ENCODE measurements around the gene TPRX1.
"Not testable (repeated sequence)": the region's sequence is repeated elsewhere in the genome, so short reads cannot be mapped to it uniquely, and the experiment has no call there.

Gene TPRX1

GRCh38 chr19:47767349-47767748, 37.0 kb downstream of the TPRX1 start:
- H3K27me3 ChIP-seq (replicated peaks; ENCODE audit: control insufficient read depth, insufficient read depth, low read length) = no peaks in the 10 kb centered on the region
- H3K36me3 ChIP-seq (ENCODE audit: control insufficient read depth, insufficient read depth, low read length) = no peaks in the 10 kb centered on the region
- TF ChIP-seq CTCF (IDR thresholded peaks at IDR 0.05; ENCODE audit: insufficient read depth, low read length, poor library complexity, severe bottlenecking) = no peak
- no peak overlapping the region for H3K4me3 ChIP-seq (replicated peaks; ENCODE audit: low read depth, low read length)
- DNase-seq (ENCODE audit: extremely low read depth, insufficient read length) = no peak

GRCh38 chr19:47766670-47767069, 37.7 kb downstream of the TPRX1 start:
- Histone ChIP-seq H3K27me3 (replicated peaks; ENCODE audit: control insufficient read depth, insufficient read depth, low read length) (no peaks in the 10 kb centered on the region), H3K4me3 (replicated peaks; ENCODE audit: low read depth, low read length) (no peak overlapping the region), H3K36me3 (ENCODE audit: control insufficient read depth, insufficient read depth, low read length) (no peaks in the 10 kb centered on the region)
- DNase-seq (ENCODE audit: extremely low read depth, insufficient read length) = no peak
- TF ChIP-seq CTCF (IDR thresholded peaks at IDR 0.05; ENCODE audit: insufficient read depth, low read length, poor library complexity, severe bottlenecking) = no peak

- TF ChIP-seq CTCF (IDR thresholded peaks at IDR 0.05; ENCODE audit: insufficient read depth, low read length, poor library complexity, severe bottlenecking) = no peak
- Histone ChIP-seq H3K4me3 (replicated peaks; ENCODE audit: low read depth, low read length) (no peak overlapping the region), H3K27me3 (replicated peaks; ENCODE audit: control insufficient read depth, insufficient read depth, low read length) (no peaks in the 10 kb centered on the region), H3K36me3 (ENCODE audit: control insufficient read depth, insufficient read depth, low read length) (no peaks in the 10 kb centered on the region)
- DNase-seq (ENCODE audit: extremely low read depth, insufficient read length) = no peak
Measured at GRCh38 chr19:47766359-47766620, 38.1 kb downstream of the TPRX1 start.

GRCh38 chr19:47765523-47766358, 38.6 kb downstream of the TPRX1 start:
- Histone ChIP-seq H3K27me3 (replicated peaks; ENCODE audit: control insufficient read depth, insufficient read depth, low read length) (no peaks in the 10 kb centered on the region), H3K4me3 (replicated peaks; ENCODE audit: low read depth, low read length) (no peak overlapping the region), H3K36me3 (ENCODE audit: control insufficient read depth, insufficient read depth, low read length) (no peaks in the 10 kb centered on the region)
- no peak for DNase-seq (ENCODE audit: extremely low read depth, insufficient read length)
- peak; percentile 92 for TF ChIP-seq CTCF (IDR thresholded peaks at IDR 0.05; ENCODE audit: insufficient read depth, low read length, poor library complexity, severe bottlenecking)

GRCh38 chr19:47764705-47765104, 39.6 kb downstream of the TPRX1 start:
- not testable (repeated sequence) for H3K27me3 ChIP-seq (replicated peaks; ENCODE audit: control insufficient read depth, insufficient read depth, low read length); H3K36me3 ChIP-seq (ENCODE audit: control insufficient read depth, insufficient read depth, low read length); H3K4me3 ChIP-seq (replicated peaks; ENCODE audit: low read depth, low read length); DNase-seq (ENCODE audit: extremely low read depth, insufficient read length)

- no peak for TF ChIP-seq CTCF (IDR thresholded peaks at IDR 0.05; ENCODE audit: insufficient read depth, low read length, poor library complexity, severe bottlenecking)
- no peaks in the 10 kb centered on the region for H3K27me3 ChIP-seq (replicated peaks; ENCODE audit: control insufficient read depth, insufficient read depth, low read length)
- H3K36me3 ChIP-seq (ENCODE audit: control insufficient read depth, insufficient read depth, low read length) = peaks cover 4% of the 10 kb centered on the region
- DNase-seq (ENCODE audit: extremely low read depth, insufficient read length) = no peak
- H3K4me3 ChIP-seq (replicated peaks; ENCODE audit: low read depth, low read length) = no peak overlapping the region
Measured at GRCh38 chr19:47762615-47763308, 41.6 kb downstream of the TPRX1 start.

Measured in GM06990 (cell line).